Lower lobe of right lung (tissue), 2 donors: ENCODE results near the gene ASIC2. TPM values are rescaled to one million over a fixed set of nuclear protein-coding genes. Genes with fewer than 3 reads are reported as not detected.

ENCODE experiments used
- ATAC-seq, 2 donors: fragments of 200-7000 bp; cut with Tn5 transposase; one replicate each; pipeline ENCODE4 v1.9.1; 2020 to 2022; ENCODE audit warnings: mild to moderate bottlenecking in 2 of 2, moderate library complexity in 2 of 2
- DNase-seq: peaks from one replicate; pipeline ENCODE4 v3.0.0-alpha.2; 2020
- H3K27ac ChIP-seq: fragments of 200-600 bp; one replicate; pipeline ENCODE4 v1.8.0; 2022
- H3K27me3 ChIP-seq: fragments of 200-600 bp; one replicate; pipeline ENCODE4 v1.8.0; 2022; ENCODE audit warnings: low read depth
- H3K36me3 ChIP-seq: fragments of 200-600 bp; one replicate; pipeline ENCODE4 v1.8.0; 2022; ENCODE audit warnings: mild to moderate bottlenecking
- H3K4me1 ChIP-seq: fragments of 200-600 bp; one replicate; pipeline ENCODE4 v1.8.0; 2022
- H3K4me3 ChIP-seq: fragments of 200-600 bp; one replicate; pipeline ENCODE4 v1.8.0; 2022; ENCODE audit warnings: mild to moderate bottlenecking
- H3K9me3 ChIP-seq: fragments of 200-600 bp; one replicate; pipeline ENCODE4 v1.8.0; 2022
- CTCF ChIP-seq: fragments of 200-600 bp; IDR thresholded peaks from one replicate; pipeline ENCODE4 v1.8.0; 2022; ENCODE audit warnings: antibody characterized with exemption, mild to moderate bottlenecking
- intact Hi-C: fragments of 100-400 bp; cut with DNase I; formaldehyde crosslinking; loops from one replicate; pipeline ENCODE4 v1.11.0; 2022
- total RNA-seq: library from RNA; stranded (reverse); fragmentation: NEBNext Ultra II Directional; extraction: Animal tissue kit (Norgen Biotek cat#: 25700); gene quantifications from one replicate; pipeline ENCODE4 v1.2.1, GENCODE V29; 2021
- donor health status: DM: no; HTN: yes; CAD: no; lungs with severe emphysema.

Gene ASIC2
- total RNA-seq, 1 donor from 2014 or later = not detected

DNA sequence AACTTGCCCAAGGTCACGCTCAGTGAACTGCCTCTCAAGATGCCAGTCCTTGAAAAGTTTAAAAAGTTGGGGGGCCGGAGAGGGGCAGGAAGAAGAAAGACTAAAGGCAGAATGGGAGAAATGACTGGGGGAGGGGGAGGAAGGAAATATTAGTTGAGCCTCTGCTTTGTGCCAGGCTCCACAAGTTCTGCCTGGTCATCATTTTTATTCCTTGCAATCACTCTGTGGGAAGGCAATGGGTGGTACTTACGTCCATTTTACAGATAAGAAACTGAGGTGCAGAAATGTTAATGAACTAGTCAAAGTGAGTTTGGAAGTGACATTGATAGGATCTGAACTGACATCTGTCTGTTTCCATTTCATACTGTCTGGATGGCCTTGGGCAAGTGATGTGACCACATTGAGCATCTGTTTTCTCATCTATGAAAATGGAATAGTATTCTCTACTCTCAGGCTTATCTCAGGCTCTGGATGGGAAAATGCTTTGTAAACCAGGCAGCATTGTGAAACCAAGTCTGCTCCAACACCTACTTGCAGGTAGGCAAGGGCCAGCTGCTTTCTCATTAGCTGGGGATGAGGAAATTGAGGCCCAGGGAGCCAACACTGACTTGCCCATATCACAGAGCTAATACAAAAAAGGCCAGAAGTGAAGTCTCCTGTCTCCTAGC is 19.2 kb downstream of the ASIC2 start:
- no peak for TF ChIP-seq CTCF
- intact Hi-C loops = no loop called here
- no peaks in the 10 kb centered on the region for H3K4me1 ChIP-seq
- no peaks in the 10 kb centered on the region for H3K9me3 ChIP-seq
- ATAC-seq (no peak), DNase-seq (no peak)
- no peak overlapping the region for H3K4me3 ChIP-seq
- no peaks in the 10 kb centered on the region for H3K27me3 ChIP-seq
- no peaks in the 10 kb centered on the region for H3K36me3 ChIP-seq
- H3K27ac ChIP-seq = no peak overlapping the region

DNA sequence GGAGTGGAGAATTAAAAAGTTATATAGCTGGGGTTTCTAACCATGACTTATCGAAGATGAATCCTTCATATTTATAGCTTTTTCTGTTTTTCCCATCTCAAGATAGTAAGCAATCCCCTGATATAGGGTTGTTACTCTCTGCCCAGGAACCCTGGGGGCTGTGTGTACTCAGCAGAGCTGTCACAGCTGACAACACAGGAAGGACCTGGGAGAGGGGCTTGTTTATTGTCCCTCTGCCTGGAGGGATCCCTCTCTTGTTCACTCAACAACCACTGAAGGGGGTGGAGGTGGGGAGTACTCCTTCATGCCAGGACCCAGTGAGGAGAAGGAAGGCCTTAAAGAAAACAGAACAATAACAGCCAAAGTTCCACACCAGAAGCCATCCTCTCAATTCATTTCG is 19.8 kb downstream of the ASIC2 start:
- Histone ChIP-seq H3K9me3 (no peaks in the 10 kb centered on the region), H3K27ac (no peak overlapping the region), H3K27me3 (no peaks in the 10 kb centered on the region), H3K4me1 (no peaks in the 10 kb centered on the region), H3K36me3 (no peaks in the 10 kb centered on the region), H3K4me3 (no peak overlapping the region)
- DNase-seq = no peak
- ATAC-seq = no peak
- TF ChIP-seq CTCF = no peak
- intact Hi-C loops = no loop called here

- H3K4me1 ChIP-seq = no peaks in the 10 kb centered on the region
- ATAC-seq (no peak), DNase-seq (no peak)
- no peaks in the 10 kb centered on the region for H3K27me3 ChIP-seq
- no peaks in the 10 kb centered on the region for H3K36me3 ChIP-seq
- TF ChIP-seq CTCF = no peak
- H3K27ac ChIP-seq = no peak overlapping the region
- no peaks in the 10 kb centered on the region for H3K9me3 ChIP-seq
- H3K4me3 ChIP-seq = no peak overlapping the region
- intact Hi-C loops = no loop called here
These were observed 20.7 kb downstream of the ASIC2 start for GRCh38 chr17:33272438-33272837.

GRCh38 chr17:33269337-33270060 is 23.6 kb downstream of the ASIC2 start:
- H3K27me3 ChIP-seq = no peaks in the 10 kb centered on the region
- ATAC-seq (no peak), DNase-seq (no peak)
- H3K4me3 ChIP-seq = no peak overlapping the region
- H3K9me3 ChIP-seq = no peaks in the 10 kb centered on the region
- H3K36me3 ChIP-seq = no peaks in the 10 kb centered on the region
- no peak overlapping the region for H3K27ac ChIP-seq
- intact Hi-C loops = no loop called here
- no peak for TF ChIP-seq CTCF
- no peaks in the 10 kb centered on the region for H3K4me1 ChIP-seq

GRCh38 chr17:33267851-33268548 is 25.1 kb downstream of the ASIC2 start:
- Histone ChIP-seq H3K4me3 (no peak overlapping the region), H3K9me3 (no peaks in the 10 kb centered on the region), H3K4me1 (no peaks in the 10 kb centered on the region), H3K36me3 (no peaks in the 10 kb centered on the region), H3K27me3 (no peaks in the 10 kb centered on the region), H3K27ac (no peak overlapping the region)
- intact Hi-C loops = no loop called here
- ATAC-seq (no peak), DNase-seq (no peak)
- TF ChIP-seq CTCF = no peak
